ENCODE results near the gene GAS5.
"Not testable (repeated sequence)": the region's sequence is repeated elsewhere in the genome, so short reads cannot be mapped to it uniquely, and the experiment has no call there.

Gene GAS5

GRCh38 chr1:173867753-173868265, at the start of gene GAS5:
Gene GAS5, minus strand, starts transcription at chr1:173867989.
- peak; percentile 100 for DNase-seq

GRCh38 chr1:173917149-173917548, 49.4 kb upstream of the GAS5 start, which contains the start of gene SERPINC1:
Gene SERPINC1, minus strand, starts transcription at chr1:173917327. Its CDS starts 68 bp downstream, at chr1:173917259.
- DNase-seq = no peak

- DNase-seq = no peak
Observed at GRCh38 chr1:173916667-173917066, 48.9 kb upstream of the GAS5 start.

GRCh38 chr1:173915596-173915995, 47.8 kb upstream of the GAS5 start:
- DNase-seq = no peak

GRCh38 chr1:173914366-173914871, 46.6 kb upstream of the GAS5 start:
- peak; percentile 76 for DNase-seq

GRCh38 chr1:173913111-173913510, 45.3 kb upstream of the GAS5 start:
- no peak for DNase-seq

- DNase-seq = no peak
Observed at GRCh38 chr1:173903827-173904531, 36.2 kb upstream of the GAS5 start.

GRCh38 chr1:173900992-173901391, 33.2 kb upstream of the GAS5 start:
- DNase-seq = no peak

- DNase-seq = no peak
Observed at GRCh38 chr1:173900427-173900826, 32.6 kb upstream of the GAS5 start.

GRCh38 chr1:173894189-173894588, 26.4 kb upstream of the GAS5 start:
- no peak for DNase-seq

GRCh38 chr1:173893611-173894010, 25.8 kb upstream of the GAS5 start:
- no peak for DNase-seq

- no peak for DNase-seq
Observed at GRCh38 chr1:173889885-173890284, 22.1 kb upstream of the GAS5 start.

GRCh38 chr1:173888749-173889148, 21.0 kb upstream of the GAS5 start:
- DNase-seq = no peak

GRCh38 chr1:173887627-173888026, 19.8 kb upstream of the GAS5 start:
- DNase-seq = no peak

- no peak for DNase-seq
Observed at GRCh38 chr1:173886746-173887611, 19.2 kb upstream of the GAS5 start.

- no peak for DNase-seq
Observed at GRCh38 chr1:173884701-173885100, 16.9 kb upstream of the GAS5 start.

GRCh38 chr1:173881117-173881516, 13.3 kb upstream of the GAS5 start:
- DNase-seq = not testable (repeated sequence)

GRCh38 chr1:173878251-173878650, 10.5 kb upstream of the GAS5 start:
- no peak for DNase-seq

GRCh38 chr1:173876732-173877131, 8.9 kb upstream of the GAS5 start:
- no peak for DNase-seq

- no peak for DNase-seq
Observed at GRCh38 chr1:173871500-173871899, 3.7 kb upstream of the GAS5 start.

- no peak for DNase-seq
Observed at GRCh38 chr1:173871091-173871490, 3.3 kb upstream of the GAS5 start.

GRCh38 chr1:173870252-173871075, 2.7 kb upstream of the GAS5 start:
- no peak for DNase-seq

GRCh38 chr1:173869021-173869359, 1.2 kb upstream of the GAS5 start:
- DNase-seq = no peak
